ENCODE measurements around the gene SMKR1.
"Not testable (repeated sequence)": the region's sequence is repeated elsewhere in the genome, so short reads cannot be mapped to it uniquely, and the experiment has no call there.

Gene SMKR1

GRCh38 chr7:129501760-129502707 is at the start of gene SMKR1:
Gene SMKR1, plus strand, starts transcription at chr7:129502531. Its CDS starts 294 bp downstream, at chr7:129502825.
- peak; percentile 75 for DNase-seq

GRCh38 chr7:129452589-129453231 is 49.6 kb upstream of the SMKR1 start:
- no peak for DNase-seq

GRCh38 chr7:129453510-129454248 is 48.7 kb upstream of the SMKR1 start:
- DNase-seq = no peak

- no peak for DNase-seq
These were observed 48.1 kb upstream of the SMKR1 start for GRCh38 chr7:129454249-129454551.

- DNase-seq = no peak
These were observed 45.9 kb upstream of the SMKR1 start for GRCh38 chr7:129456421-129456820.

GRCh38 chr7:129457101-129457500 is 45.2 kb upstream of the SMKR1 start:
- no peak for DNase-seq

- no peak for DNase-seq
These were observed 44.2 kb upstream of the SMKR1 start for GRCh38 chr7:129458171-129458570.

- DNase-seq = no peak
These were observed 40.5 kb upstream of the SMKR1 start for GRCh38 chr7:129461809-129462208.

- DNase-seq = no peak
These were observed 39.9 kb upstream of the SMKR1 start for GRCh38 chr7:129462420-129462819.

- DNase-seq = no peak
These were observed 38.1 kb upstream of the SMKR1 start for GRCh38 chr7:129464194-129464593.

- DNase-seq = no peak
These were observed 37.3 kb upstream of the SMKR1 start for GRCh38 chr7:129465080-129465479.

- DNase-seq = no peak
These were observed 35.5 kb upstream of the SMKR1 start for GRCh38 chr7:129466796-129467195.

- no peak for DNase-seq
These were observed 34.2 kb upstream of the SMKR1 start for GRCh38 chr7:129468087-129468486.

GRCh38 chr7:129468547-129468946 is 33.8 kb upstream of the SMKR1 start:
- no peak for DNase-seq

- no peak for DNase-seq
These were observed 32.4 kb upstream of the SMKR1 start for GRCh38 chr7:129469930-129470329.

GRCh38 chr7:129470411-129470810 is 31.9 kb upstream of the SMKR1 start:
- no peak for DNase-seq

GRCh38 chr7:129471402-129471827 is 30.9 kb upstream of the SMKR1 start:
- DNase-seq = no peak

GRCh38 chr7:129475931-129476330 is 26.4 kb upstream of the SMKR1 start:
- DNase-seq = not testable (repeated sequence)

GRCh38 chr7:129476398-129476797 is 25.9 kb upstream of the SMKR1 start:
- DNase-seq = not testable (repeated sequence)

GRCh38 chr7:129479831-129480230 is 22.5 kb upstream of the SMKR1 start:
- no peak for DNase-seq

- no peak for DNase-seq
These were observed 21.5 kb upstream of the SMKR1 start for GRCh38 chr7:129480674-129481363.

- DNase-seq = not testable (repeated sequence)
These were observed 21.0 kb upstream of the SMKR1 start for GRCh38 chr7:129481376-129481775.

GRCh38 chr7:129482781-129483180 is 19.6 kb upstream of the SMKR1 start:
- no peak for DNase-seq
